Measurements from ENCODE around the gene CD109. TPM values are rescaled to one million over a fixed set of nuclear protein-coding genes. Genes with fewer than 3 reads are reported as not detected.
"Not testable (repeated sequence)": the region's sequence is repeated elsewhere in the genome, so short reads cannot be mapped to it uniquely, and the experiment has no call there.

The CD109 gene
- 23.5 TPM for polyA plus RNA-seq (2013, experiment 1 of 2; ENCODE audit: insufficient read length)
- 28.2 TPM for polyA plus RNA-seq (2013, experiment 2 of 2; ENCODE audit: insufficient read length)

- peak; percentile 78 for DNase-seq
Measured at GRCh38 chr6:73695619-73696421, at the start of gene CD109. Gene CD109, plus strand, starts transcription at chr6:73696203. Its CDS starts 13 bp downstream, at chr6:73696216.

- no peak for DNase-seq
Measured at GRCh38 chr6:73648166-73648565, 47.8 kb upstream of the CD109 start.

- DNase-seq: no peak
Measured at GRCh38 chr6:73649783-73650182, 46.2 kb upstream of the CD109 start.

- DNase-seq: peak; percentile 61
Measured at GRCh38 chr6:73652637-73653570, 43.1 kb upstream of the CD109 start.

- peak; percentile 93 for DNase-seq
Measured at GRCh38 chr6:73653571-73654424, 42.2 kb upstream of the CD109 start, which contains the start of gene SLC17A5. Gene SLC17A5, minus strand, starts transcription at chr6:73653992. Its CDS starts 106 bp downstream, at chr6:73653886.

- no peak for DNase-seq
Measured at GRCh38 chr6:73655341-73655917, 40.6 kb upstream of the CD109 start.

GRCh38 chr6:73656531-73657145, 39.4 kb upstream of the CD109 start:
- no peak for DNase-seq

GRCh38 chr6:73657201-73657600, 38.8 kb upstream of the CD109 start:
- no peak for DNase-seq

- DNase-seq: no peak
Measured at GRCh38 chr6:73664701-73665100, 31.3 kb upstream of the CD109 start.

- no peak for DNase-seq
Measured at GRCh38 chr6:73665686-73666319, 30.2 kb upstream of the CD109 start.

GRCh38 chr6:73666393-73666792, 29.6 kb upstream of the CD109 start:
- peak; percentile 53 for DNase-seq

GRCh38 chr6:73667798-73668197, 28.2 kb upstream of the CD109 start:
- no peak for DNase-seq

- DNase-seq: no peak
Measured at GRCh38 chr6:73669005-73669404, 27.0 kb upstream of the CD109 start.

GRCh38 chr6:73671911-73672685, 23.9 kb upstream of the CD109 start:
- no peak for DNase-seq

GRCh38 chr6:73675466-73676098, 20.4 kb upstream of the CD109 start:
- DNase-seq: peak; percentile 73

GRCh38 chr6:73679009-73679408, 17.0 kb upstream of the CD109 start:
- no peak for DNase-seq

GRCh38 chr6:73679846-73680245, 16.2 kb upstream of the CD109 start:
- not testable (repeated sequence) for DNase-seq

GRCh38 chr6:73680289-73680918, 15.6 kb upstream of the CD109 start:
- no peak for DNase-seq

GRCh38 chr6:73683574-73683973, 12.4 kb upstream of the CD109 start:
- DNase-seq: not testable (repeated sequence)
